H54 (cell line): Measurements from ENCODE around the gene CNTN3.

ENCODE experiments used
- DNase-seq: peaks from one replicate; pipeline ENCODE4 v3.0.0; 2011; ENCODE audit warnings: low spot score, mixed read lengths; ENCODE audit not compliant: insufficient read length
- FAIRE-seq: peaks from 3 replicates; lab custom pipeline; 2011; peaks lifted over from hg19 to GRCh38; lab: Jason Lieb, UNC
- POLR2A ChIP-seq: IDR thresholded peaks from 2 replicates; pipeline ENCODE4 v1.6.1; 2011; ENCODE audit warnings: low read depth, mild to moderate bottlenecking, low read length

CNTN3 gene

GRCh38 chr3:74599564-74599963 is 14.9 kb downstream of the CNTN3 start:
- no peak for TF ChIP-seq POLR2A
- FAIRE-seq (no peak), DNase-seq (no peak)

GRCh38 chr3:74593152-74593551 is 21.3 kb downstream of the CNTN3 start:
- no peak for TF ChIP-seq POLR2A
- FAIRE-seq: no peak

GRCh38 chr3:74592359-74592758 is 22.1 kb downstream of the CNTN3 start:
- DNase-seq (no peak), FAIRE-seq (no peak)
- no peak for TF ChIP-seq POLR2A

More at GRCh38 chr3:74593152-74593551, 21.3 kb downstream of the CNTN3 start:
- DNase-seq: no peak

GRCh38 chr3:74591946-74592345 is 22.5 kb downstream of the CNTN3 start:
- DNase-seq (no peak), FAIRE-seq (no peak)
- no peak for TF ChIP-seq POLR2A

- no peak for FAIRE-seq
- no peak for DNase-seq
- TF ChIP-seq POLR2A: no peak
These were observed 23.1 kb downstream of the CNTN3 start for GRCh38 chr3:74591342-74591741.

- FAIRE-seq (no peak), DNase-seq (no peak)
- TF ChIP-seq POLR2A: no peak
These were observed 23.7 kb downstream of the CNTN3 start for GRCh38 chr3:74590620-74591262.

- TF ChIP-seq POLR2A: no peak
- FAIRE-seq (no peak), DNase-seq (no peak)
These were observed 29.7 kb downstream of the CNTN3 start for GRCh38 chr3:74584782-74585181.

GRCh38 chr3:74582982-74583381 is 31.5 kb downstream of the CNTN3 start:
- no peak for TF ChIP-seq POLR2A
- DNase-seq (no peak), FAIRE-seq (no peak)

- DNase-seq: no peak
- TF ChIP-seq POLR2A: no peak
- no peak for FAIRE-seq
These were observed 38.6 kb downstream of the CNTN3 start for GRCh38 chr3:74575857-74576256.

GRCh38 chr3:74571118-74571517 is 43.3 kb downstream of the CNTN3 start:
- DNase-seq (no peak), FAIRE-seq (no peak)
- TF ChIP-seq POLR2A: no peak
